Activated CD4-positive, CD25-positive, alpha-beta regulatory T cell treated with anti-CD3 and anti-CD28 coated beads, Interleukin-2, amount 50 U/mL, for 72 hours (primary cell): ENCODE results near the gene NOP56.

Experiments used
- DNase-seq: peaks from one replicate; pipeline ENCODE4 v3.0.0; 2021

NOP56 gene

GRCh38 chr20:2703716-2704475 lies 51.5 kb downstream of the NOP56 start:
- DNase-seq: no peak

- DNase-seq: no peak
Measured at GRCh38 chr20:2705931-2706645, 53.7 kb downstream of the NOP56 start.

- no peak for DNase-seq
Measured at GRCh38 chr20:2706688-2707352, 54.4 kb downstream of the NOP56 start.

- no peak for DNase-seq
Measured at GRCh38 chr20:2707353-2708072, 55.1 kb downstream of the NOP56 start.
